NCI-H748 (cell line): Measurements from ENCODE around the gene NUDT22.
A peak's percentile ranks its signal among the peaks of the same experiment; 100 is the strongest.
"Not testable (repeated sequence)": the region's sequence is repeated elsewhere in the genome, so short reads cannot be mapped to it uniquely, and the experiment has no call there.

Source experiments
- DNase-seq: peaks from one replicate; lab custom pipeline; 2025; ENCODE audit not compliant: unreplicated experiment; lab: John Stamatoyannopoulos, UW

The NUDT22 gene

DNA sequence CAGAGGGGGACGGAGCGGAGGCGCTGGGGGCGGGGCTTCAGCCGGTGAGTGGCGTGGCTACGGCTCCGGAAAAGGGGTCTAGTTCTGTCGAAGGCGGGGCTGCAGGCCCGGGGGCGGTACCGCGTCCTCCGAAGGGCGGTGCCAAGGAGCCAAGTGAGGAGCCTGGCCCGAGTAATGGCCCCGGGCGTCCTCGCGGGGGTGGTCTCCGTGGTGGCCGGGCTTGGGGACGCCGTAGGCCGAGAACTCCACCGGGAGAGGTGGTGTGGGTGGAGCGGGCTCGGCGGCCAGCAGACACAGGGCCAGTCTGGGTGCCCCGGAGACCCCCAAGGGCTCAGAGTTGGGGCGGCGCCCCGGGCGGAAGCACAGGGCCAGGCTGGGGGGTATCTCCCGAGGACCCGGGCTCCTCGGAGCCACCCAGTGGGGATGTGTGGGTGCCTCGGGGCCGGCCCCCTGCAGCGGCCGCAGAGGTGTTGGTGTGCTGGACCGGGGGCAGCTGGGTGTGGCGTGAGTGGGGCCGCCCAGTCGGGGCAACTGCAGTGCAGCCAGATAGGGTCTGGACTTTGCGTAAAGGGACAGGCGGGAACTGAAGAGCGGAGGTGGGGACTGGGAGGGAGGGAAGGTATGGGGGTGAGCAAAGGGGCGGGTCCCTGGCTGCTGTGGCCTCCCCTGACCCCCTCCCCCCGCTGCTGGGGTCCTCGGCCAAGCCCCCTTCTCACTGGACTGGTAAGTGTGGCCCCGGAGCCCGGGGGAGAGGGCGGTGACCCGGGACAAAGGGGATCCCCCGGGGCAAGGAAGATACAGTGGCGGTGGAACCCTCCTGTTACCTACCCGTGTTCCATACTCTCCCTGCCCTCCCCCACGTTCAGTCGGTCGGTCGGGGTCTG is 15.7 kb downstream of the NUDT22 start:
- DNase-seq, result peak; percentile 97

DNA sequence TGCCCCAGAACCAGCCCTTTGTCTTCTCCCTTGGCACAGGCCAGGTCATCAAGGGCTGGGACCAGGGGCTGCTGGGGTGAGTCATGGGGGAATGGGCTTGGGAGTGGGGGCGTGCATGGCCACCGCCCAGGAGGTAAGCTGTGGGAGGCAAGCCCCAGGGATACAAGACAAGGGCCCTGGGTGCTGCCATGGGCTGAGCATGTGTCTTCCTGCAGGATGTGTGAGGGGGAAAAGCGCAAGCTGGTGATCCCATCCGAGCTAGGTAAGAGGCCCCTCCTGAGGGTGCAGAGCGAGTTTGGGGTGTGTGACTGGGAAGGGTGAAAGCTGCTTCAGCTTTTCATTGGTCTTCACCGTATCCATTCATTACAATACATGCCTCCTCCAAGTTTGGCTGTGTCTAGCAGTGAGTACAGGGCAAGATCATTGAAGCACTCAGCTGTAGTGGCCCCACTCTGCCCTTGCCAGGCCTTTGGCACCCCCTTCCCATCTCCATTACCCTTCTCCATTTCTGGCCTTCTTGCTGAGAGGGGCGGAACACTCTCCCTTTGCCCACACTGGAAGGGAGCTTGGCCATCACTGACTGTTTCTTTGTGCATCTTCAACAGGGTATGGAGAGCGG is 17.3 kb downstream of the NUDT22 start:
- no peak for DNase-seq

DNA sequence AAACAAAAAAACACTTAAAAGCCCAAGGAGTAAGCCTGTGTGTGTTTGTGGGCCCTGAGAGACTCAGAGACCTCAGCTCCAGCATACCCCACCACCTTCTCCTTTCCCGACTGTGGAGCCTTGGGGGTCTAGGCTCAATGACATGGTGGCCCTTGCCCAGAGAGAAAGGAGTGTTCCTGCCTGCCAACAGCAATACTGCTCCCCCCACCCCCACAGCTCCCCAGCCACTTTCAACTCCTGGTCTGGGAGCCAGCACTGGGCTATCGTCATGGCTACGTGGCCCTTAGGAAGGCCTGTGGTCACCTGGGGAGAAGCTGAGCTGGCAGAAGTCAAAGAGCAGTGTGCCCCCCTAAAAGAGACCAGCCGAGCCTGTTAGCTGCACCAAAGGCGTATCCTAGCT is 18.0 kb downstream of the NUDT22 start:
- no peak for DNase-seq

DNA sequence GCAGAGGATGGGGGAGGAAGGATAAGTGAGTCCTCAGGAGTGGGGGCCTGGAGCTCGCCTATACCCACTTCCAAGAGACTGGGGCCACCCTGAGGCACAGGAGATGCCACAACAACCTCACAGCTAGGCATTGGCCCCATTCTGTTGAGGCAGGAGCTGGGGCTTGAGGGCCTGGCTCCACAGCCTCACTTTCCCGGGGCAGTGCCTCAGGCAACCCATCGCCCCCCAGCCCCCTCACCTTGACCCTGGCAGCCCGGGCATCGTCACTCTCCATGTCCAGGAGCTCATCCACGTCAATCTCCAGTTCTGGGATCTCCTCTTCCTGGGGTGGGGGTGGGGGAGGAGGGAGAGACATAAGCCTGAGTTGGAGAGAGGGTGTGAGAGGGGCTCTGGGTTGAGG is 18.9 kb downstream of the NUDT22 start:
- DNase-seq, result no peak

DNA sequence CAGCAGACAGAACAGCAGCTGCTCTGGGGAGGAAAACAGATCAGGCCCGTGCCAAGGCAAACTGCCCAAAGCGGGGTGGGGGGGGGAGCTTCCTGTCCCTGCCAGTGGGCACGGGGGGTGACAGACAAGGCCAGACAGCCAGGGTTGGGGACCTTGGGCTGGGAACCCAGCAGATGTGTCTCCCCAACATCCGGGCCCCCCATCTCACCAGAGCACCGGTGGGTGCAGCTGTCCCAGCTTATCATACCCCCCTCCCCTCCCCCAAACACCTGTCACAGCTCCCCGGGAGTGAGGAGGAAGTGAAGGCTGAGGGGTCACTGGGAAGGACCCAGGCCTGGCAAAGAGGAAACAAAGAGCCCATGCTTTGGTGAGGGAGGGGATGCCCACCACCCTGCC is 19.3 kb downstream of the NUDT22 start:
- DNase-seq, result peak; percentile 43

DNA sequence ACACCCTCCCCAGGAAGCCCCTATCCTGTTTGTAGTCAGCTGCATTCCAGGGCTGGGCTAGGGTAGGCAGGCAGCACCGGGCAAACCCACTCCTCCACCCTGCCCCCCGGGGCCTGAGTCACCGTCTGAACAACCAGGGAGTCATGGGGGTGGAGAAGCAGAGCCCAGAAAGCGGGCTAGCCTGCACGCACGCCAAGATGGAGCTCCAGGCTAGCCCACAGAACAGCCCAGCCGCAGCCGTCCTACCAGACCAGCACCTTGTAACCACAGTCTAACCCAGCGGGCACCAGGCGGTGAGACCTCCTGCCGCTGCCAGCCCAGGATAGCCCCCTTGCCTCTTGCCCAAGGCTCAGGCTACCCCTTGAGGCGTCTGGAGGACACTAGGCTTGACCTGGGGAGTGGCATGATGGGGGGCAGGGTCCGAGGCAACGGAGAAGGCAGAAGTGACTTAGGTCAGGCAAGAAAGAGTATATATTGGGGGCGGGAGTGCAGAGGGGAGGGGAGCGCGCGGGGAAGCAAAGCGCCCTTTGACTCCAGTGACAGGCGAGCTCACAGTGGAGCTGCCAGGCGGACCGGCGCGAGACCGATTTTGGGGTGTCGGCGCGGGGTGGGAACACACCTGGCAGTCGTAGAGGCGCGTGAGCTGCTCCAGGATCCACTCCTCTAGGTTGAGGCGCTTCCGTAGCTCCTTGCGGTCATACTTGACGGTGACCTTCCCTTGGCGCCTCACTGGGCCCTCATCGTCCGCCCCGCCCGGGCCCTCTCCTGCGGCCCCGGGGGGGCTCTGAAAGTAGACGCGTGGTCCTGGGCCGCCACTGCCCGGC is 19.9 kb downstream of the NUDT22 start:
- DNase-seq, result peak; percentile 56

DNA sequence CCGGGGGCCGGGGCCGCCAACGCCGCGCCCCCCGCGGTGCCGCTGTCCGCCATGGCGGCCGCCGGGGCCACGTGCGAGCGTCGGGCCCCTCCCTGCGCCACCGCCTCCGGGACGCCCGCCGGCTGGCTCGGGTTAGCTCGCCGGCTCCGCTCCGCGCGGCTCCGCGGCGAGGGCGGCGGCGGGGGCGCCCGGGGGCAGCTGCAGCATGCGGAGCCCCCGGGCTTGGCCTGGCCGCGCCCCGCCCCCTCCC is 20.5 kb downstream of the NUDT22 start:
- not testable (repeated sequence) for DNase-seq

DNA sequence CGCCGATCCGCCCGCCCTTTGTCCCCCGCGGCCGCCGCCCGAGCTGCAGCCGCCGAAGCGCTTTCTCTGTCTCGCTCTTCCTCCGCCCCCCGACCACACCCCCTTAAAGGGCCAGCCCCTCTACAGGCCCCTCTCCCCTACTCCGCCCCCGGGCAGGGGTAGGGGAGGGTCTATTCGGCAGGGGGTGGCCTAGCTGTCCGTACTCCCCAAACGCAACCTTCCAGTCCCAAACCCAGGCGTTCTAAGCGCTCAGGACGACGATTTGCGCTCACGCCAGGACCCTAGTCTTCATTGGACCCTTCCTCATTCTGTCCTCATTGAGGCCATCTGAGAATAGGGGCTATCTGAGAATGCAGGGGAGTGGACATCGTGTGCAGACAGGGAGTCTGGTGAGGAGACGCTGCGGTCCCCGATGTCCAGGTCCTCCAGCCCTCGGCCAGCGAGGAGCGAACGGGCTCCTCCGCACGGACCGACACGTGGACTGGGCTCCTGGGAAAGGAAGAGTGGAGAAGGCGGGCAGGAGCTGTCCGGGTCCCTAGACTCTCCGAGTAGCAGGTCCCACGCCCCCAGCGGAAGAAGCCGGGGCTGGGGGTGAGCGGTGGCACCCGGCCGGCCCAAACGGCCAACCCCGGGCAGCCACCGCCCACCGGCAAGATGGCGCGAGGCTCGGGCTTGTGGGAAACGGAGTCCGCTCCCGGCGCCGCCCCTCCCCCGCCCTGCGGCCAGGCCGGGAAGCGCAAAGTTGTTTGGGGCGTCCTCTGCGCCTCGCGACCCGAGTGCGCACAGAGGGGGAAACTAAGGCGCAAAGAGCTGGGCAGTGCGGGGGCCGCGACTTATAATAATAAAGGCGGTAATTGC is 21.0 kb downstream of the NUDT22 start, which contains the start of gene PPP1R14B:
Gene PPP1R14B (minus strand): TSS at position 73 of the 858 bp plus-strand sequence. CDS start 270 bp downstream, outside the sequence.
- DNase-seq, result peak; percentile 91

DNA sequence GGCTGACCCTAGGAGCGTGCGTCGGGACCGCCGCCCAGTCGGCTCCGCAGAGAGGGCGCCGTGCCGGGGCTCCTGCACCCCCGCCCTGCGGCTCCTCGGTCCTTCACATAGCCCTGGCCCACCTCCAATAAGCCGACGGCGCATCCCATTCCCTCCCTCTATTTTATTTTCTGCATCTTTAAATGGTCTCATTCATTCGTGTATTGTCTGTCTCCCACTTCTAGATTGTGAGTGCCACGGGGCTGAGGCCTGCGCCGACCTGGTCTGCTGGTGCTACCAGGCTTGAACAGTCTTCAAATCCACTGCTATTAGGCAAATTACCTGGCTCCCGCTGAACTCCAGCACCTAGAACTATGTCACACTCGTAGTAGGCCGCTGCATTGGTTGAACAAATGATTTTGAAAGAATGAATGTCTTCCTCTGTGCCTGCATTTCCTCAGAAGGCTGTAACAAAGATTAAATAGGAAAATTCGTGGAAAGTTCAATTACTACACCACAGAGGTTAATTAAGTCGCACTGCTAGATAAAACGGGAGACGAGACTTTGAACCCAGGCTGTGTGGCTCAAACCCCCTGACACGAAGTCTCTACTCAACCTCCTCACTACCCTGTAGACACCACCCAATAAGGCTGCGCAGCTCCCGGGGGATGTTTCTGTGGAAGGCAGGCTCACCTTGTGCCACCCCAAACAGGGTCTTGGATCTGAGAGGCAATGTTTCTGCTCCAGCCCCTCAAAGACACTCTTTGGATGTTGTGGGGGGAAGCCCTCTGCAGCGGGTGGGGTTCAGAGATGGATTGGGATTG is 21.9 kb downstream of the NUDT22 start:
- DNase-seq, result peak; percentile 59

DNA sequence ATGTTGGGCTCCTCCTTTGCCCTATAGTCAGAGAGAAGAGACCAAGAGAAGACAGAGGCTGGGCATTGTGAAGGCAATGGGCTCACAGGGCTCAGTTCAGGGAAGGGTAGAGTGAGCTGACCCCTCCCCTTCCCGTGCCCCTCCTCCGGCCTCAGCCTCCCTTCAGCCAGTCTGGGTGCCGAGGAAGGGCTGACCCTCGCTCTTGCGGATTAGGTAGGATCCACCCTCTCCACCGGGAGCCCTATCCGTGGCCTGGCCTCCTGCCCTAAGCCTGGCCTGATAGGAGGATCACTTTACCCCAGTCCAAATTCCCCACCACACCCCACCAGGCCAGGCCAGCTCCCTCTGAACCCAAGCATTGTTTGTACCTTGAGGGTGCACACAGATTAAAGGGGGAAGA is 22.5 kb downstream of the NUDT22 start:
- no peak for DNase-seq

DNA sequence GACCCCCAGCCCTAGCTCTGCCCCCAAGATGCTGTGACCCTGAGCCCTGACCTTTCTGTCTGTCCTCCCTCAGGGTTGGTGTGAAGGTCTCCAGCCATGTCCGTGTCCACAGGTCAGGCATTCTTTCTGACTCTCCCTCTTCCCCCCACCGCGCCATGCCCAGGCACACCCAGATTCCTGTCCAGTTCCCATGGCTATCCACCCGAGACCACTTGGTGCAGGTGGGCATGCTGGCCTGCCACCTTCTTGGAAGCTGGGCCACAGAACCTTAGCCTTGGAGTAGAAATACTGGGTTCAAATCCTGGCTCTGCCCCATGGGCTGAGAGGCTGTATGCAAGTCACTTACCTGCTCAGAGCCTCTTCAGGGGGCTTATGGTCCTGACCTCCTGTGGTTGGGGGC is 23.0 kb downstream of the NUDT22 start:
- no peak for DNase-seq

DNA sequence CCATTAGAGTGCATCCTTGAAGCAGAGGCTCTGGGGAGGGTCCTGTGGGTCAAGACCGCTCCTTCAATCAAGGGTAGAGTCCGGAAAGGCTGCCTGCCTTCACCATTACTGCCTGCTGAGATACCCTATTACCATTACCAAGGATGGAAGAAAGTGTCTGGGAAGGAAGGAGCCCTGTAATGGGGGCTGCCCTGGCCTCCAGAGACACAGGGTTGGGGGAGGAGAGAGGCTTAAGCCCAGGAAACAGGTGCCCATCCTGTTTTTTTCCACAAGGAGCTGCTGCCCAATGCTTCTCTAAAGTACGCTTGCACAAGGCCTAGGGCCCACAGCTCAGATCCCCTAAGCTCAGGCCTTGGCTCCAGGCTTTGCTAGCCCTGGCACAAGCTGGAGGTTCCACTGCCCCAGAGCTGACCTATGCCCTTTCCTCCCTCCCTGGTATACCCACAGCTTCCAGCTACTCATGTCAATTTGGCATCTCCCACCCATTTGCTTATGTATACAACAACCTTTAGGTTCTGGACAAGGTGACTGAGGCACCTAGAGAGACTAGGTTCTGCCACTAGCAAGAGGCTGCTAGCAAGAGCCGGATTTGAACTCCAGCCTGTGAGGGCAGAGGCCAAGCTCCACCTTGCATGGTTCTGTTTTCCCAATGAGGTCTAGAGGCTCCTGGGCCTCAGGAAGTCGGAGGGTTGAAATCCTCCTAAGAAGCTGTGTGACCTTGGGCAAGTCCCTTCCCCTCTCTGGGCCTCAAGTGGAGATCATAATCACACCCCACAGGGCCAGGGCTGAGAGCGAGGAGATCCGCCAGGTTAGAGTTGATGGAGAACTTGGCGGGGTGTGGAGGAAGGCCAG is 23.7 kb downstream of the NUDT22 start:
- no peak for DNase-seq

DNA sequence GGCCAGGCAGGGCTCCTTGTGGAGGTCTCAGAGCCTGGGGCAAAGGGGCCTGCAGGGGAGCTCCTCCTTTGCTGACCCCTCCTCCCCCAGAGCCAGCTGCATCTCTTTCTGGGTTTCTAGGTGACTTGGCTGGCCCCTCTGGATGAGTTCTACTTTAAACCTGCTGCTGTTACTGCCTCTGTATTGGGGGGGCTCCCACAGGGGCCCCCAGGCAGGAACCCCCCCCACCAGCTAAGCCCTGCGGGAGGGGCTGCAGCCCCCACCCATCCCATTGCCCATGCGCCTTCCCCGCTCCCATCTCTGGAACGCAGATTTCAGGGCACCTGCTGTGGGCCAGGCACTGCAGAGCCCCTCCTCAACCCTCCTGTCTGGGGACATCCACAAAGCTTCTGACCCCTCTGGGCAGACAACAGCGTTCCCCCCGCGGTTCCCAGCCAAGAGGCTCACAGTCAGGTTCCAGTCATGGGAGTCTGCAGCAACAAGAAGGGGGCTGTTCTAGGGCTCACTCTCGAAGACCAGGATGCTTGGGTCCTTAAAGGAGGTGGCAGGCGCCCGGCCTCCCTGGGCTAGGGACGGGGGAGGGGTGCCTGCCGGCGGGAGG is 24.4 kb downstream of the NUDT22 start:
- peak; percentile 44 for DNase-seq

DNA sequence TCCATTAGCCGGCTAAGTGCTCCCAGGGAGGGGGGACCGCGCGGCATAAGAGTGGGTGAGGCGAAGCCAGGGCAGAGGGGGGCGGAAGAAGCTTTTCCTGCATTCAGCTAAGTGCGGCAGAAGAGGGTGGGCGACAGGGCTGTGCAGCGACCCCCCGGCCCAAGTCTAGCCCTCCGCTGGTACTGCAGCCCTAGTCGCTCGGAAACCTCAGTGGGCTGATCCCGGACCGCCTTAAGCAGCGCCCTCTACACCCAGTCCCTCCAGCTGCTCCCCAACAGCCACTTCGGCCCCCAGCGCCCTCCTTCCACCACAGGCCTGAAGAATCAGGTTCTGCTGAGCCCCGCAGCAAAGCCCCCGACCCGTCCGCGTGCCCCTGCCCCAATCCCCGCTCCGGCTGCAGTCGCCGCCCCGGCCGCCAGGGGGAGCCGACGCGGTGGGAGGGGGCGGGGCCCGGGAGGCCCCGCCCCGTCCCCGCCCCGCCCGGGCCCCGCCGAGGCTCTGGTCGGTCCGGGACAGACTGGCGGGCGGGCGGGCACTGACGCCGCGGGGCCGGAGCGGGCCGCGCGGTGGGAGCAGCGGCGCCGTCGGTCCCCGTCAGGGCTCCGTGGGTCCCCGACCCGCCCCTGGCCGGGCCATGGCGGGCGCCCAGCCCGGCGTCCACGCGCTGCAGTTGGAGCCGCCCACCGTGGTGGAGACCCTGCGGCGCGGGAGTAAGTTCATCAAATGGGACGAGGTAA is 25.1 kb downstream of the NUDT22 start, which contains the start of gene PLCB3:
Gene PLCB3 (plus strand): TSS at position 515 of the 737 bp plus-strand sequence. CDS start 120 bp downstream, at position 635.
- DNase-seq, result peak; percentile 66

DNA sequence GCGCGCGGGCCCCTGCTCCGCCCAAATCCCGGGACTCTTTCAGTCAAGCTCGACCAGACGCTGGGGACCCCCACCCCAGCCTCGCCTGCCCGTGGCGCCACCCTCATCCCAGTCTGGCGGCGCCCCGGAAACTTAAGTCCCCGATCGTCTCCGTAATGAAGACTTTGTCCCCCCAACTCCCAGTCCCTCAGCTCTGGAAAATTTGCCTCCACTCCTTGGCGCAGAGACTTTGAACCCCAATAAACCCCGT is 25.6 kb downstream of the NUDT22 start:
- no peak for DNase-seq

DNA sequence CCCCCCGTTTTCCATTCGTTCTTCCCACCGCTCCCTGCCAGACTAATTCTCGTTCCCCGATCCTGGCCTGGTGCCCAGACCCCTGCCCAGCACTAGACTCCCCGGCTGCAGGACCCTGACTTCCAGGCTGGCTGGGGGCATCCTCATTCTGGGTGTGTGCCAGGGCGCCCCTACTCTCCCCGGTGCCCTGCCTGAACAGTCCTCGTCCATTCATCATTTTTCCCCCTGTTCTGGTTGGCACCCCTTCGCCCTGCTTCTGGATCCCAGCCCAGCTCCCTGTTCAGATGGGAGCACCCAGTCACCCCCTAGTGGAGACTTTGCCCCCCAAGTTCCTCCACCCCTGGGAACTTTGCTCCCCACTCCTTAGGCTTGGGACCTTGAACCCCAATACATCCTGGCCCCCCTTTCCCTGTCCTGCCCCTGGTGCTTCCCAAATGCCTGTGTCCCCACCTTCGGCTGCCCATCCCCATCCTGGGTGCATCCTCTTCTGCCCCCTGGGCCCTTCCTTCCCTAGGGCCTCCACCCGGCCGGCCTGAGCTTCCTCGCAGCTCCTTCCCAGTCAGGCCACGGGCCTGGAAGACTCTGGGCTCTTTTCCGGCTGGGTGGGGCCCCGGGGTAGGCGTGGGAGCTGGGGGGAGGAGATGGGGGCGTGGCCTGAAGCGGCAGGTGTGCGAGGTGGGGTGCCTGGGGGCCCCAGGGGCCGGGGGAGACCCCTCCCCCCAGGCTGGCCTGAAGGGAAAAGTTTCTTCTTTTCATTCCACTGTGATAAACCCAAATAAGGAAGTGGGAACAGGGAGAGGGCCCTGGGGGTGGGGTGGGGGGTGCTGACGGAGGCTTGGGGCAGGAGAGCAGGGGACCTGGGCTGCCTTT is 26.2 kb downstream of the NUDT22 start:
- DNase-seq, result peak; percentile 42

DNA sequence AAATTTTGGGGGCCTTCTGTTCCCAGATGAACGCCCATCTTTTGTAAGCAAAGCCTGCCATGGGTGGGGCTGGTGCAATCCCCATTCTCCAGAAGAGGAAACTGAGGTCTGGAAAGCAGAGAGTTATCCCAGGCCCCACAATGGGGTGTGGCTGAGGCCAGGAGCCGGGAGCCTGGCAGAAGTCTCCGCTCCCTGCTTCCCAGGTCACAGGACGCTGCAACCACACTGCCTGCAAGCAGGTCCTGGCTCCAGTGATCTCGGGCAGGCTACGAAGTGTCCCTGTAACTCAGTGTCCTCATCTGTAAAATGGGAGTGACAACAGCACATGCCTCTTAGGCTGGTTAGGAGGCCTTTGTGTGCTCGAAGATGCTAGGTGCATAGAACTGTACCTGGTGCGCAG is 27.0 kb downstream of the NUDT22 start:
- DNase-seq, result no peak
